GM12873 (cell line): ENCODE results near the gene ATP2B2.

ENCODE experiments used
- TF ChIP-seq, protein P1 (sequence below): IDR thresholded peaks from 2 replicates; pipeline ENCODE4 v1.5.1; 2012; ENCODE audit warnings: low read depth, mild to moderate bottlenecking, moderate library complexity, low read length, control low read depth; ENCODE audit not compliant: insufficient read depth; ENCODE audit errors: missing control alignments

ATP2B2 gene

DNA sequence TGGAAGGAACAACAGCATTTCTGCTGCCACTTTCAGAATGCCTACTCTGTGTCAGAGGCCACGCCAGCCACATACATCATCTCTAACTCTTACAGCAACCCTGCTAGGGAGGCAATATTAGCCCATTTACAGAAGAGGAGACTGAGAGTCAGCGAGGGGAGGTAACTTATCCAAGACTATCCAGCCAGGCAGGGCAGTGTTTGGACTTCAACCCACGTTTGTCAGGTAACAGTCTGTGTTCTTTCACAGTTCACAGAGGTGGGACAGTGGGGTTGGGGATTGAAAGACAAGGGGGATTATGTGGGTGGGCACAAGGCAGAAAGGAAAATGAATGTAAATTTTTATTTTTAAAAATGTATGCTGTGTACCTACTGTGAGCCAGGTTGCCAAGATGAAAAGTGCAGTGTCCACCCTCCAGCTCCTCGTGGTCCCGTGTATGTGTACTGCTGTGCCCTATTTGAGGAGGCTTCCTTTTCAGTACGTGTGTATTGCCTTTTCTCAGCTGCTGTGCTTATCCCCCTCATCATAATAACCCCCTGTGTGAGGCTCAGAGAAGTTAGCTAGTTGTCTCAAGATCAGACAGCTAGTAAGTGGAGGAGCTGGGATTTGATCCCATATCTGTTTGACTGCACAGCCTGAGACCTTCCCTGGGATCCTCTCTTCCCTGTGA, 16.5 kb upstream of the ATP2B2 start:
- TF ChIP-seq, protein P1, sequence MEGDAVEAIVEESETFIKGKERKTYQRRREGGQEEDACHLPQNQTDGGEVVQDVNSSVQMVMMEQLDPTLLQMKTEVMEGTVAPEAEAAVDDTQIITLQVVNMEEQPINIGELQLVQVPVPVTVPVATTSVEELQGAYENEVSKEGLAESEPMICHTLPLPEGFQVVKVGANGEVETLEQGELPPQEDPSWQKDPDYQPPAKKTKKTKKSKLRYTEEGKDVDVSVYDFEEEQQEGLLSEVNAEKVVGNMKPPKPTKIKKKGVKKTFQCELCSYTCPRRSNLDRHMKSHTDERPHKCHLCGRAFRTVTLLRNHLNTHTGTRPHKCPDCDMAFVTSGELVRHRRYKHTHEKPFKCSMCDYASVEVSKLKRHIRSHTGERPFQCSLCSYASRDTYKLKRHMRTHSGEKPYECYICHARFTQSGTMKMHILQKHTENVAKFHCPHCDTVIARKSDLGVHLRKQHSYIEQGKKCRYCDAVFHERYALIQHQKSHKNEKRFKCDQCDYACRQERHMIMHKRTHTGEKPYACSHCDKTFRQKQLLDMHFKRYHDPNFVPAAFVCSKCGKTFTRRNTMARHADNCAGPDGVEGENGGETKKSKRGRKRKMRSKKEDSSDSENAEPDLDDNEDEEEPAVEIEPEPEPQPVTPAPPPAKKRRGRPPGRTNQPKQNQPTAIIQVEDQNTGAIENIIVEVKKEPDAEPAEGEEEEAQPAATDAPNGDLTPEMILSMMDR: no peak

DNA sequence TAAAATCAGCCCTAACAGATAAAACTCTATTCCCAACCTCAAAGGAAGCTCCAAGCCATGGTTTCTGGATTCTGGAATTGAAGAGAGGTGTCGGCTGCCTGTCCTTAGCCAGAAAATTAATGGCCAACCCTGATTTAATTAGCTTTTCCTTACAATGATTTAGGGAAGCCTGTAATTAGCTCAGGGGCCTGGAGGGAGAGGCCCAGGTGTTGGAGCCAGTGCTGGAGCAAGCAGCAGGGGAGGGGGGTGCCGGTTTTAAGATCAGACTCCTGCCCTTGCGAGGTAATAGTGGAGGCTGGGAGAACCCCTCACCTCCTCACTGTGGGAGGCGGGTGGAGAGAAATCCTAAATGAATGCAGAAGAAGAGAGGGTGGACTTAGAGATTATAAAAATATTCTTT, 14.7 kb upstream of the ATP2B2 start:
- TF ChIP-seq, protein P1: no peak

DNA sequence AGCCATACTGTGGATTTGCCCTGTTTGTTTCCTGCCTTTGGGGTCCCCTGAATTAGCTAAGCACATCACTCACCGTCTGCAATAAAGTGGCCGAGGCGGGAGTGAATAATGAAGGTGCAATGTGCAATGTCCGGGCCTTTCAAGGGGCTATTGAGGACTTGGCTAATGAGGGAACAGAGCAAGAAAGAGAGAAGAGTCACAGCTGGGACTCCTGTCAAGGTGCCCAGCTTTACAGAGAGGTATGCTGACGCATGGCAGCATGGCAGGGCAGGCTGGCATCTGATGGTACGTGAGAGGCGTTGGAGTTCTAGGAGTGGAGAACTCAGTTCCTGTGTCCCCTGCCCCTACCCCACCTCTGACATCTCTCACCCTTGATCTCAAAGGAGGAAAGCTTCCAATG, 13.8 kb upstream of the ATP2B2 start:
- TF ChIP-seq, protein P1: no peak

DNA sequence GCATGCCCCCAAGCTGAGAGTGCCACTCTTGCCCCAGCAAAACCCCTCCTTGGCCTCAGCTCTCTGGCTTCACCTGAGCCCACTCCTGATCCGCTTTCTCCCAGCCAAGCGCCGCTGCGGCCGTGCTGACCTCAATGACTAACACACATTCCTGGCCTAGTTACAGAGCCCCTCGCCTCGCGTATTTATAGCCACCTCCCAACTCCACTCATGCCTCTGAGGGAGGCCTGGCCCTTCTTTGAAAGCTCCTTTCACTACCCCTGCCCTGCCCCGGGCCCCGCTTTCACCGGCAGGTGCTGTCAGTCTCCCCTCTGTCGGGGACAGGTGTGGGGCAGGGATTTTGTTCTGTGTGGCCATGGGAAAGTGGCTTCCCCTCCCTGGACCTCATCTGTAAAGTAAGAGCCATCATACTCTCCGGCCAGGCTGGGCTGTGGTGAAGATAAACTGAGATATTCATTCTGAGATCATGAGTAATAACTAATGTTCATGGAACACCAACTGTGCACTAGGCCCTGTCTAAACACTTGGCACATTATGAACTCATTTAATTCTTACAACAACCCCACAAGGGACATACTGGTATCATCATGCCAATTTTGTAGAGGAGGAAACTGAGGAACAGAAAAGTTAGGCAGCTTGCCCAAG, 13.2 kb upstream of the ATP2B2 start:
- TF ChIP-seq, protein P1: no peak

DNA sequence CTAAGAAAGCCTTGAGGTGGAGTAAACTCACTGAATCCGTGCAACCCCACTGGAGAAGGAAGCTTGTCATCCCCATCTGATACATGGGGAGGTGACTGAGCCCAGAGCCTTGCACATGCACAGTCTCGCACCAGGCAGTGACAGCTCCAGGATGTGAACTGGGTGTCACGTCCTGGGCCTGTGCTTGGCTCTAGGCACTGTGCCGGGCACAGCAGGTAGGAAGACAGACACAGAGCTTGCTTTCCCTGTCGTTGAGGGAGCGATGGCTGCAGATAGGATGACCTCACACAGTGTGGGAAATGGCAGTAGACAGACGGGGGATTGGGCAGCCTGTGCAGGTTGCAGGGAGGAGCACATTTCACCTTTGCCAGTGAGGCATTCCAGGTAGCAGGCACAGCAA, 12.2 kb upstream of the ATP2B2 start:
- TF ChIP-seq, protein P1: no peak

DNA sequence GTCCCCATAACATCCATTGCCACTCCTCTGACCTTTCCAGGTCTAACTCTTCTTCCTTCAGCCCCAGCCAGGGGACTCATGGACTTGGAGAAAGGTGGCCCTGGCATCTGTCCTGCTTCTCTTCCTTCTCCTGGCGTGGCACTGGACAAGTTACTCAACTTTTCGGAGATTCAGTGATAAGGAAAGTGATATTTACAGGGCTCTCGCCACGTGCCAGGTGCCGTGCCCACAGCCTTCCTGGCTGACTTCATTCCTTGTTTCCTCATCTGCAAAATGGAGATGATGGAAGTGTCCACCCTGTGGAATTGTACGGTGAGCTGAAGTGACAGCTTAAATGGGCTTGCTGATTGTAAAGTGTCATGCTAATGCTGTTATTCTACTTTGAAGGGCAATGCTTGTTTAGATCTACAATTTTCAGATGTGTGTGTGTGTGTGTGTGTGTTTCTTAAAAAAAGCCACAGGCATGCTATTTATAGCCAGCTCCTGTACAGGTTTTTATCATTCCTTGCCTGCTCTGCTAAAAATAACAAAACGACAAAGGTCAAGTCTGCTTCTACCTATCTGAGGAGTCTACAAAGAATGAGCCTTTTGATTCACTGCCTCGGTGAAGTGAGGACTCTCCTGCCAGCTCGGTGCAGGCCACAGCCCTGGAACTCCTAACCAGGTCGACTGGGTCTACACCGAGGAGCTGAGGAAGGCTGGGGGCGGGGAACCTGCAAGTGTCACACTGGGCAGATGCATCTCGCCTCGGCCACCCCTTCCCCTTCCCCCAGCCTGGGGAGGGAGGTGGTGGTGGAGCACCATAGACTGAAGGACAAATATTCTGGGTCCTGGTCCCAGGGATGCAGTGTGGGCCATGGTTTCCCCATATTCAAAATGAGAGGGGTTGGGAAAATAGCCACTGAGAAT, 11.4 kb upstream of the ATP2B2 start:
- TF ChIP-seq, protein P1: no peak
